PC-3 (cell line): ENCODE data around the gene RASAL2. TPM values are rescaled to one million over a fixed set of nuclear protein-coding genes. Genes with fewer than 3 reads are reported as not detected.

Source experiments
- ATAC-seq: fragments of 200-7000 bp; cut with Tn5 transposase; 2 replicates; pipeline ENCODE4 v1.9.1; 2020; ENCODE audit warnings: mild to moderate bottlenecking, moderate library complexity
- BruUV-seq: library from RNA; stranded (reverse); fragments of 400-500 nt; replicated peaks from 2 replicates; lab custom pipeline; 2021; lab: Mats Ljungman, UMichigan
- CTCF ChIA-PET: fragments of 300-600 bp; sonication (Branson Sonifier 250); formaldehyde crosslinking; loops from one replicate; lab custom pipeline; 2022; ENCODE audit warnings: antibody characterized with exemption; lab: Charles Lee
- POLR2A ChIA-PET: fragments of 300-600 bp; sonication (Branson Sonifier 250); formaldehyde crosslinking; loops from one replicate; lab custom pipeline; 2022; ENCODE audit warnings: antibody characterized with exemption; ENCODE audit not compliant: unreplicated experiment; lab: Charles Lee
- DNase-seq: peaks from one replicate; pipeline ENCODE4 v3.0.0-alpha.2; 2015
- H2AFZ ChIP-seq: fragments of 300-600 bp; sonication (generic); 2 replicates; pipeline ENCODE4 v1.6.0; 2016; ENCODE audit warnings: antibody characterized with exemption, low read length
- H3F3A ChIP-seq: fragments of 300-600 bp; sonication (generic); one replicate; pipeline ENCODE4 v1.6.0; 2017; ENCODE audit warnings: antibody characterized with exemption, low read length, control low read depth, mild to moderate bottlenecking; ENCODE audit not compliant: unreplicated experiment
- H3K27ac ChIP-seq: fragments of 300-600 bp; sonication (generic); 2 replicates; pipeline ENCODE4 v1.5.1; 2016; ENCODE audit warnings: mild to moderate bottlenecking, low read length
- H3K27me3 ChIP-seq: fragments of 300-600 bp; sonication (generic); 2 replicates; pipeline ENCODE4 v1.6.1; 2016; ENCODE audit warnings: low read length, mixed read lengths
- H3K36me3 ChIP-seq: fragments of 300-600 bp; sonication (generic); 2 replicates; pipeline ENCODE4 v1.6.1; 2016; ENCODE audit warnings: low read depth, mixed run types, low read length, mixed read lengths
- H3K4me1 ChIP-seq: fragments of 300-600 bp; sonication (generic); 2 replicates; pipeline ENCODE4 v1.5.1; 2016; ENCODE audit warnings: low read length; ENCODE audit not compliant: insufficient read depth
- H3K4me2 ChIP-seq: fragments of 300-600 bp; sonication (generic); 2 replicates; pipeline ENCODE4 v1.6.0; 2016; ENCODE audit warnings: low read length
- H3K4me3 ChIP-seq: fragments of 300-600 bp; sonication (generic); 2 replicates; pipeline ENCODE4 v1.5.1; 2016; ENCODE audit warnings: mild to moderate bottlenecking, low read length, mixed read lengths
- H3K79me2 ChIP-seq: fragments of 300-600 bp; sonication (generic); 2 replicates; pipeline ENCODE4 v1.6.1; 2017; ENCODE audit warnings: low read length, mixed read lengths
- H3K9ac ChIP-seq: fragments of 300-600 bp; sonication (generic); 2 replicates; pipeline ENCODE4 v1.6.0; 2016; ENCODE audit warnings: mild to moderate bottlenecking, low read length
- H3K9me2 ChIP-seq: fragments of 300-600 bp; sonication (generic); replicated peaks from 2 replicates; pipeline ENCODE4 v1.6.1; 2016; ENCODE audit warnings: mixed run types, low read length, mixed read lengths
- H3K9me3 ChIP-seq: fragments of 300-600 bp; sonication (generic); 2 replicates; pipeline ENCODE4 v1.6.1; 2016; ENCODE audit warnings: low read length, mixed read lengths
- H4K20me1 ChIP-seq: fragments of 300-600 bp; sonication (generic); 2 replicates; pipeline ENCODE4 v1.6.1; 2016; ENCODE audit warnings: low read length, mixed read lengths
- EZH2 ChIP-seq: fragments of 300-600 bp; sonication (generic); IDR thresholded peaks from one replicate; pipeline ENCODE4 v1.6.1; 2017; ENCODE audit warnings: antibody characterized with exemption, mild to moderate bottlenecking, low read length; ENCODE audit not compliant: unreplicated experiment
- EZH2phosphoT487 ChIP-seq: fragments of 300-600 bp; sonication (generic); IDR thresholded peaks from 2 replicates; pipeline ENCODE4 v1.6.1; 2018; ENCODE audit warnings: mild to moderate bottlenecking, antibody characterized with exemption, low read length, borderline replicate concordance
- intact Hi-C: fragments of 100-400 bp; cut with micrococcal nuclease; formaldehyde crosslinking; loops from 2 replicates; pipeline ENCODE4 v1.9.0; 2023
- total RNA-seq: library from RNA; depleted of rRNA; stranded (reverse); fragments of >200 nt; gene quantifications from 2 replicates; pipeline ENCODE4 v1.2.3, GENCODE V29; 2014
- TF ChIP-seq, protein P1 (sequence below): fragments of 300-600 bp; sonication (generic); conservative IDR thresholded peaks from 2 replicates; pipeline ENCODE4 v1.5.1; 2017; ENCODE audit warnings: antibody characterized with exemption, low read depth, mild to moderate bottlenecking, low read length

RASAL2 gene
- total RNA-seq, 1 experiment from 2014 or later = 7.9 TPM

- ChIA-PET CTCF (interaction anchor here (0.6 kb wide), 1 partner anchor 16 kb away, joined by 3 read pairs; no protein-coding TSS in a partner anchor), POLR2A (no interaction called here)
- Histone ChIP-seq H3K79me2 (no peaks in the 10 kb centered on the region), H3K4me2 (no peak overlapping the region), H3K27me3 (no peaks in the 10 kb centered on the region), H3K27ac (no peak overlapping the region), H3K9me3 (no peaks in the 10 kb centered on the region), H3F3A (no peaks in the 10 kb centered on the region), H3K9ac (no peak overlapping the region), H3K4me3 (no peak overlapping the region), H2AFZ (no peak overlapping the region), H4K20me1 (no peaks in the 10 kb centered on the region), H3K9me2 (no peaks in the 10 kb centered on the region), H3K36me3 (no peaks in the 10 kb centered on the region), H3K4me1 (peaks cover 17% of the 10 kb centered on the region)
- intact Hi-C loops = no loop called here
- no peak for ATAC-seq
- BruUV-seq = no TSS peak
- TF ChIP-seq EZH2phosphoT487 (no peak), EZH2 (no peak)
- TF ChIP-seq, protein P1, sequence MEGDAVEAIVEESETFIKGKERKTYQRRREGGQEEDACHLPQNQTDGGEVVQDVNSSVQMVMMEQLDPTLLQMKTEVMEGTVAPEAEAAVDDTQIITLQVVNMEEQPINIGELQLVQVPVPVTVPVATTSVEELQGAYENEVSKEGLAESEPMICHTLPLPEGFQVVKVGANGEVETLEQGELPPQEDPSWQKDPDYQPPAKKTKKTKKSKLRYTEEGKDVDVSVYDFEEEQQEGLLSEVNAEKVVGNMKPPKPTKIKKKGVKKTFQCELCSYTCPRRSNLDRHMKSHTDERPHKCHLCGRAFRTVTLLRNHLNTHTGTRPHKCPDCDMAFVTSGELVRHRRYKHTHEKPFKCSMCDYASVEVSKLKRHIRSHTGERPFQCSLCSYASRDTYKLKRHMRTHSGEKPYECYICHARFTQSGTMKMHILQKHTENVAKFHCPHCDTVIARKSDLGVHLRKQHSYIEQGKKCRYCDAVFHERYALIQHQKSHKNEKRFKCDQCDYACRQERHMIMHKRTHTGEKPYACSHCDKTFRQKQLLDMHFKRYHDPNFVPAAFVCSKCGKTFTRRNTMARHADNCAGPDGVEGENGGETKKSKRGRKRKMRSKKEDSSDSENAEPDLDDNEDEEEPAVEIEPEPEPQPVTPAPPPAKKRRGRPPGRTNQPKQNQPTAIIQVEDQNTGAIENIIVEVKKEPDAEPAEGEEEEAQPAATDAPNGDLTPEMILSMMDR = no peak
- no peak for DNase-seq
Observed at GRCh38 chr1:178052650-178053461, 41.0 kb upstream of the RASAL2 start.

DNA sequence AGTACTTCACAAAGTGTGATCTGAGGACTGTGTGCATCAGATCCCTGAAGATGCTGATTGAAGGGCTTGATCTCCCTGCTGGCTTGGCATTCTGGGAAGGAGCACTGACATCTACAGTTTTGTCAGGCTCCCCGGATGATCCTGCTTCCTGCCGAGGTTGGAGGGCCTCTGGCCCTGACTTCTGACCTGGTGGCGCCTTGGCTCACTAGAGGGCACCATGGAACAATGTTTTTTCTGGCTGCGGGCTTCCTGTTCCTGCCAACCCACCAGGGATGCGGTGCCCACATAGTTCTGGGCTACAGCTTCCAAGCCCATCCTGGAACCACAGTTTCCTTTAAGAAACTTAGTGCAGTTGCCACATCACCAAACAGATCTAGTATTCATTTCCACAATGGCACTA is 38.8 kb upstream of the RASAL2 start:
- POLR2A ChIA-PET = no interaction called here
- no peaks in the 10 kb centered on the region for H3K36me3 ChIP-seq

More for the DNA sequence above, 38.8 kb upstream of the RASAL2 start:
- peak; percentile 80 for ATAC-seq
- Histone ChIP-seq H3K9me2 (no peaks in the 10 kb centered on the region), H3K9me3 (no peaks in the 10 kb centered on the region), H3K27ac (peak overlapping the region; percentile 49), H3K27me3 (no peaks in the 10 kb centered on the region), H3K4me1 (peaks cover 17% of the 10 kb centered on the region), H4K20me1 (no peaks in the 10 kb centered on the region), H3K4me2 (peak overlapping the region; percentile 62), H3K9ac (peak overlapping the region; percentile 14), H3K4me3 (0 out of 2 replicates have a peak overlapping the region, but pooled peaks have one; percentile 21), H3K79me2 (no peaks in the 10 kb centered on the region), H2AFZ (peak overlapping the region; percentile 76), H3F3A (no peaks in the 10 kb centered on the region)
- no TSS peak for BruUV-seq
- TF ChIP-seq EZH2 = no peak
- TF ChIP-seq, protein P1 = peak; percentile 65
- no peak for TF ChIP-seq EZH2phosphoT487
- CTCF ChIA-PET = no interaction called here
- intact Hi-C loops = loop anchor here (1.0 to 5.0 kb wide), 2 partner anchors 37 to 228 kb away; partner anchors contain the start of gene RASAL2
- DNase-seq = peak; percentile 56
